OCI-LY7 (cell line): ENCODE results near the gene LGR5. TPM values are rescaled to one million over a fixed set of nuclear protein-coding genes. Genes with fewer than 3 reads are reported as not detected.

Experiments
- BruUV-seq: library from RNA; stranded (reverse); fragments of 400-500 nt; replicated peaks from 2 replicates; lab custom pipeline; 2021; lab: Mats Ljungman, UMichigan
- CTCF ChIA-PET: fragments of 300-600 bp; sonication (Branson Sonifier 250); formaldehyde crosslinking; loops from one replicate; lab custom pipeline; 2022; ENCODE audit warnings: antibody characterized with exemption; ENCODE audit not compliant: unreplicated experiment; lab: Charles Lee
- POLR2A ChIA-PET: fragments of 300-600 bp; sonication (Branson Sonifier 250); formaldehyde crosslinking; loops from one replicate; lab custom pipeline; 2022; ENCODE audit warnings: antibody characterized with exemption; lab: Charles Lee
- DNase-seq: peaks from one replicate; pipeline ENCODE4 v3.0.0-alpha.2; 2015; ENCODE audit warnings: low spot score
- H2AFZ ChIP-seq: fragments of 200-600 bp; sonication (generic), shearing (Covaris generic); 2 replicates; pipeline ENCODE4 v1.6.1; 2014; ENCODE audit warnings: mild to moderate bottlenecking, antibody characterized with exemption, low read length, moderate library complexity
- H3K27ac ChIP-seq: fragments of 200-600 bp; sonication (generic); 2 replicates; pipeline ENCODE4 v1.5.1; 2014; ENCODE audit warnings: mixed run types, low read depth, mild to moderate bottlenecking, moderate library complexity, low read length, inconsistent platforms; ENCODE audit not compliant: poor library complexity, severe bottlenecking
- H3K36me3 ChIP-seq: fragments of 200-600 bp; sonication (generic); 2 replicates; pipeline ENCODE4 v1.6.1; 2014; ENCODE audit warnings: mild to moderate bottlenecking, antibody characterized with exemption, low read length, moderate library complexity, mixed read lengths; ENCODE audit not compliant: insufficient read depth
- H3K4me1 ChIP-seq: fragments of 200-600 bp; sonication (generic); 2 replicates; pipeline ENCODE4 v1.5.1; 2014; ENCODE audit warnings: mild to moderate bottlenecking, low read length; ENCODE audit not compliant: insufficient read depth, poor library complexity, severe bottlenecking
- H3K4me2 ChIP-seq: fragments of 200-600 bp; sonication (generic); 2 replicates; pipeline ENCODE4 v1.6.1; 2014; ENCODE audit warnings: mild to moderate bottlenecking, low read length
- H3K4me3 ChIP-seq: fragments of 200-600 bp; sonication (generic); 2 replicates; pipeline ENCODE4 v1.5.1; 2014; ENCODE audit warnings: mild to moderate bottlenecking, low read depth, low read length; ENCODE audit not compliant: poor library complexity, severe bottlenecking
- H3K79me2 ChIP-seq: fragments of 200-600 bp; sonication (generic); 2 replicates; pipeline ENCODE4 v1.6.1; 2016; ENCODE audit warnings: low read depth, mild to moderate bottlenecking, low read length, moderate library complexity, mixed read lengths; ENCODE audit not compliant: insufficient read depth
- H3K9me2 ChIP-seq: fragments of 200-600 bp; sonication (generic); 2 replicates; pipeline ENCODE4 v1.6.1; 2016; ENCODE audit warnings: mild to moderate bottlenecking, low read length, mixed read lengths; ENCODE audit not compliant: insufficient read depth
- H3K9me3 ChIP-seq: fragments of 200-600 bp; sonication (generic); 2 replicates; pipeline ENCODE4 v1.6.1; 2014; ENCODE audit warnings: mild to moderate bottlenecking, mixed run types, low read length, mixed read lengths
- H4K20me1 ChIP-seq: fragments of 200-600 bp; sonication (generic); 2 replicates; pipeline ENCODE4 v1.6.1; 2014; ENCODE audit warnings: mild to moderate bottlenecking, antibody characterized with exemption, low read length, moderate library complexity, mixed read lengths; ENCODE audit not compliant: insufficient read depth
- CTCF ChIP-seq: fragments of 200-600 bp; sonication (generic); conservative IDR thresholded peaks from 2 replicates; pipeline ENCODE4 v1.5.1; 2014; ENCODE audit warnings: mild to moderate bottlenecking, antibody characterized with exemption, low read length, moderate library complexity, mixed read lengths
- EZH2phosphoT487 ChIP-seq: fragments of 200-600 bp; sonication (generic); IDR thresholded peaks from 2 replicates; pipeline ENCODE4 v1.6.1; 2018; ENCODE audit warnings: low read depth, borderline replicate concordance, mild to moderate bottlenecking, mixed run types, antibody characterized with exemption, low read length, moderate library complexity, mixed read lengths
- intact Hi-C: fragments of 100-400 bp; cut with micrococcal nuclease; formaldehyde crosslinking; loops from one replicate; pipeline ENCODE4 v1.10.0; 2022; ENCODE audit not compliant: unreplicated experiment
- total RNA-seq, 2 experiments: library from RNA; depleted of rRNA in 1 of 2; stranded (reverse); fragments of >200 nt in 1 of 2; shearing (Covaris generic) in 1 of 2; gene quantifications; 2 replicates each; pipeline ENCODE4 v1.2.3, GENCODE V29; 2014 to 2022

LGR5 gene
- total RNA-seq, 2 experiments from 2014 or later = 0.51 TPM; not detected in 1

- ChIA-PET CTCF (no interaction called here), POLR2A (interaction anchor here (0.5 to 1.1 kb wide), 7 partner anchors 13 to 1659 kb away, joined by 3 to 4 read pairs (median 3); no protein-coding TSS in a partner anchor)
- H3K36me3 ChIP-seq = no peaks in the 10 kb centered on the region
- H3K9me2 ChIP-seq = no peaks in the 10 kb centered on the region
- H2AFZ ChIP-seq = no peak overlapping the region
- H3K9me3 ChIP-seq = no peaks in the 10 kb centered on the region
- no TSS peak for BruUV-seq
- TF ChIP-seq CTCF = no peak
- no peak for TF ChIP-seq EZH2phosphoT487
- no peak overlapping the region for H3K4me2 ChIP-seq
- H3K4me3 ChIP-seq = no peak overlapping the region
- intact Hi-C loops = no loop called here
- no peaks in the 10 kb centered on the region for H3K79me2 ChIP-seq
- no peaks in the 10 kb centered on the region for H3K4me1 ChIP-seq
- no peak overlapping the region for H3K27ac ChIP-seq
- no peak for DNase-seq
- no peaks in the 10 kb centered on the region for H4K20me1 ChIP-seq
Observed at GRCh38 chr12:71536939-71537622, 97.5 kb downstream of the LGR5 start.

GRCh38 chr12:71538807-71539206 lies 99.2 kb downstream of the LGR5 start:
- no peak overlapping the region for H3K4me3 ChIP-seq
- H3K79me2 ChIP-seq = no peaks in the 10 kb centered on the region
- no peaks in the 10 kb centered on the region for H3K36me3 ChIP-seq
- no peak overlapping the region for H3K27ac ChIP-seq
- no peaks in the 10 kb centered on the region for H4K20me1 ChIP-seq
- no peak overlapping the region for H2AFZ ChIP-seq
- CTCF ChIA-PET = no interaction called here
- DNase-seq = no peak
- TF ChIP-seq CTCF (no peak), EZH2phosphoT487 (no peak)
- POLR2A ChIA-PET = interaction anchor here (0.7 to 1.2 kb wide), 2 partner anchors 9 to 27 kb away, joined by 3 to 4 read pairs; no protein-coding TSS in a partner anchor
- H3K4me1 ChIP-seq = no peaks in the 10 kb centered on the region
- H3K4me2 ChIP-seq = no peak overlapping the region
- H3K9me2 ChIP-seq = no peaks in the 10 kb centered on the region
- H3K9me3 ChIP-seq = no peaks in the 10 kb centered on the region
- intact Hi-C loops = no loop called here
- BruUV-seq = no TSS peak

GRCh38 chr12:71541583-71541982 lies 102.0 kb downstream of the LGR5 start:
- Histone ChIP-seq H3K9me2 (no peaks in the 10 kb centered on the region), H3K79me2 (no peaks in the 10 kb centered on the region), H3K36me3 (no peaks in the 10 kb centered on the region), H3K4me2 (no peak overlapping the region), H3K27ac (no peak overlapping the region), H4K20me1 (no peaks in the 10 kb centered on the region), H3K4me3 (no peak overlapping the region), H2AFZ (no peak overlapping the region; the same call in 1 of the 2 replicates), H3K9me3 (no peaks in the 10 kb centered on the region), H3K4me1 (no peaks in the 10 kb centered on the region)
- ChIA-PET POLR2A (no interaction called here), CTCF (no interaction called here)
- BruUV-seq = no TSS peak
- DNase-seq = no peak
- intact Hi-C loops = no loop called here
- no peak for TF ChIP-seq EZH2phosphoT487
- TF ChIP-seq CTCF = no peak
